HepG2 (cell line): ENCODE data around the gene MTRF1. TPM values are rescaled to one million over a fixed set of nuclear protein-coding genes. Genes with fewer than 3 reads are reported as not detected.
A peak's percentile ranks its signal among the peaks of the same experiment; 100 is the strongest.

Experiments
- EHMT2 ChIP-seq: fragments of 200-600 bp; sonication (generic); IDR thresholded peaks from 2 replicates; pipeline ENCODE4 v1.7.0; 2017; ENCODE audit warnings: antibody characterized with exemption, low read depth, low read length, borderline replicate concordance
- KDM6A ChIP-seq: IDR thresholded peaks from 2 replicates; pipeline ENCODE4 v1.6.1; 2016; ENCODE audit warnings: low read depth
- MLX ChIP-seq: IDR thresholded peaks from 2 replicates; pipeline ENCODE4 v1.6.1; 2016
- NRL ChIP-seq: sonication (generic); formaldehyde crosslinking; IDR thresholded peaks from 2 replicates; pipeline ENCODE4 v1.5.0; 2020; ENCODE audit warnings: missing genetic modification reagents, mild to moderate bottlenecking, moderate library complexity, borderline replicate concordance
- SP2 ChIP-seq: sonication (generic); formaldehyde crosslinking; IDR thresholded peaks from 2 replicates; pipeline ENCODE4 v1.5.1; 2020; ENCODE audit warnings: mild to moderate bottlenecking, missing genetic modification reagents
- SRY ChIP-seq: sonication (generic); formaldehyde crosslinking; IDR thresholded peaks from 2 replicates; pipeline ENCODE4 v1.8.0; 2022; ENCODE audit warnings: mild to moderate bottlenecking, missing genetic modification reagents
- TOE1 ChIP-seq: sonication (generic); formaldehyde crosslinking; IDR thresholded peaks from 2 replicates; pipeline ENCODE4 v1.4.0; 2020; ENCODE audit warnings: mild to moderate bottlenecking, missing genetic modification reagents
- U2AF2 ChIP-seq: fragments of 200-400 bp; formaldehyde crosslinking; IDR thresholded peaks from 2 replicates; pipeline ENCODE4 v1.6.1; 2017; ENCODE audit warnings: low read depth, mild to moderate bottlenecking, low read length
- YEATS4 ChIP-seq: sonication (generic); formaldehyde crosslinking; IDR thresholded peaks from 2 replicates; pipeline ENCODE4 v1.4.0; 2020; ENCODE audit warnings: missing genetic modification reagents, borderline replicate concordance
- ZFP36L2 ChIP-seq: sonication (generic); formaldehyde crosslinking; IDR thresholded peaks from 2 replicates; pipeline ENCODE4 v1.4.0; 2020; ENCODE audit warnings: missing genetic modification reagents
- ZNF282 ChIP-seq: fragments of 450-650 bp; IDR thresholded peaks from 2 replicates; pipeline ENCODE4 v1.6.1; 2018; ENCODE audit not compliant: partially characterized antibody
- ZNF720 ChIP-seq: sonication (generic); formaldehyde crosslinking; IDR thresholded peaks from 2 replicates; pipeline ENCODE4 v1.4.0; 2020; ENCODE audit warnings: missing genetic modification reagents
- ZNF768 ChIP-seq: sonication (generic); formaldehyde crosslinking; IDR thresholded peaks from 2 replicates; pipeline ENCODE4 v1.4.0; 2020; ENCODE audit warnings: missing genetic modification reagents
- polyA plus RNA-seq, 8 experiments: library from polyadenylated mRNA; depleted of rRNA in 3 of 8; stranded (reverse) in 7 of 8; unstranded in 1 of 8; fragments of >200 nt; fragmentation: Illumina TruSeq in 4 of 8; extraction: Trizol in 4 of 8; gene quantifications; 2 replicates each; pipeline versions ENCODE4 v1.2.1 to v1.2.3, GENCODE V29; 2011 to 2016; ENCODE audit warnings: low read depth in 4 of 8, missing spikeins in 1 of 8, mixed read lengths in 1 of 8; ENCODE audit not compliant: insufficient read depth in 1 of 8
- total RNA-seq, 5 experiments: library from RNA; depleted of rRNA; stranded (reverse); fragments of >200 nt; fragmentation: Illumina TruSeq; extraction: Trizol; gene quantifications; 2 replicates each; pipeline ENCODE4 v1.2.3, GENCODE V29; 2016; ENCODE audit warnings: low read depth in 1 of 5
- TF ChIP-seq, protein P1 (sequence below): sonication (generic); formaldehyde crosslinking; conservative IDR thresholded peaks from 2 replicates; pipeline ENCODE4 v1.5.0; 2020; ENCODE audit warnings: missing genetic modification reagents
- TF ChIP-seq, protein P2 (sequence below): fragments of 450-650 bp; IDR thresholded peaks from 2 replicates; pipeline ENCODE4 v1.6.1; 2017
- TF ChIP-seq, protein P3 (sequence below): sonication (generic); formaldehyde crosslinking; IDR thresholded peaks from 2 replicates; pipeline ENCODE4 v1.8.1; 2023; ENCODE audit warnings: missing genetic modification reagents, inconsistent platforms, borderline replicate concordance
- TF ChIP-seq, protein P4 (sequence below): sonication (generic); formaldehyde crosslinking; IDR thresholded peaks from 2 replicates; pipeline ENCODE4 v1.4.0; 2020; ENCODE audit warnings: missing genetic modification reagents
- TF ChIP-seq, protein P5 (sequence below): sonication (generic); formaldehyde crosslinking; IDR thresholded peaks from 2 replicates; pipeline ENCODE4 v1.4.0; 2020; ENCODE audit warnings: missing genetic modification reagents, mild to moderate bottlenecking, borderline replicate concordance
- TF ChIP-seq, protein P6 (sequence below): sonication (generic); formaldehyde crosslinking; IDR thresholded peaks from 2 replicates; pipeline ENCODE4 v1.5.0; 2020; ENCODE audit warnings: mild to moderate bottlenecking, missing genetic modification reagents

MTRF1 gene
- total and polyA plus RNA-seq, 2 of the 13 experiments (the other 11 are each of a cell fraction or from before 2014, with no cell fraction given): 21.6 to 27.2 TPM

- TF ChIP-seq, protein P1, sequence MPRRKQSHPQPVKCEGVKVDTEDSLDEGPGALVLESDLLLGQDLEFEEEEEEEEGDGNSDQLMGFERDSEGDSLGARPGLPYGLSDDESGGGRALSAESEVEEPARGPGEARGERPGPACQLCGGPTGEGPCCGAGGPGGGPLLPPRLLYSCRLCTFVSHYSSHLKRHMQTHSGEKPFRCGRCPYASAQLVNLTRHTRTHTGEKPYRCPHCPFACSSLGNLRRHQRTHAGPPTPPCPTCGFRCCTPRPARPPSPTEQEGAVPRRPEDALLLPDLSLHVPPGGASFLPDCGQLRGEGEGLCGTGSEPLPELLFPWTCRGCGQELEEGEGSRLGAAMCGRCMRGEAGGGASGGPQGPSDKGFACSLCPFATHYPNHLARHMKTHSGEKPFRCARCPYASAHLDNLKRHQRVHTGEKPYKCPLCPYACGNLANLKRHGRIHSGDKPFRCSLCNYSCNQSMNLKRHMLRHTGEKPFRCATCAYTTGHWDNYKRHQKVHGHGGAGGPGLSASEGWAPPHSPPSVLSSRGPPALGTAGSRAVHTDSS (CRISPR knock-in tag): 0 out of 2 replicates have a peak, but pooled peaks have one; percentile 1
- TF ChIP-seq TOE1 (CRISPR knock-in tag) (no peak), ZNF282 (no peak), ZFP36L2 (CRISPR knock-in tag) (no peak), SRY (peak; percentile 64; the same call in 1 of the 2 replicates), NRL (peak; percentile 17; the same call in 1 of the 2 replicates), MLX (CRISPR knock-in tag) (no peak), YEATS4 (CRISPR knock-in tag) (peak; percentile 56), ZNF768 (CRISPR knock-in tag) (0 out of 2 replicates have a peak, but pooled peaks have one; percentile 12), ZNF720 (CRISPR knock-in tag) (no peak), KDM6A (CRISPR knock-in tag) (no peak), EHMT2 (no peak), SP2 (CRISPR knock-in tag) (0 out of 2 replicates have a peak, but pooled peaks have one; percentile 25), U2AF2 (no peak)
- TF ChIP-seq, protein P2, sequence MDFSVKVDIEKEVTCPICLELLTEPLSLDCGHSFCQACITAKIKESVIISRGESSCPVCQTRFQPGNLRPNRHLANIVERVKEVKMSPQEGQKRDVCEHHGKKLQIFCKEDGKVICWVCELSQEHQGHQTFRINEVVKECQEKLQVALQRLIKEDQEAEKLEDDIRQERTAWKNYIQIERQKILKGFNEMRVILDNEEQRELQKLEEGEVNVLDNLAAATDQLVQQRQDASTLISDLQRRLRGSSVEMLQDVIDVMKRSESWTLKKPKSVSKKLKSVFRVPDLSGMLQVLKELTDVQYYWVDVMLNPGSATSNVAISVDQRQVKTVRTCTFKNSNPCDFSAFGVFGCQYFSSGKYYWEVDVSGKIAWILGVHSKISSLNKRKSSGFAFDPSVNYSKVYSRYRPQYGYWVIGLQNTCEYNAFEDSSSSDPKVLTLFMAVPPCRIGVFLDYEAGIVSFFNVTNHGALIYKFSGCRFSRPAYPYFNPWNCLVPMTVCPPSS: no peak
- TF ChIP-seq, protein P3, sequence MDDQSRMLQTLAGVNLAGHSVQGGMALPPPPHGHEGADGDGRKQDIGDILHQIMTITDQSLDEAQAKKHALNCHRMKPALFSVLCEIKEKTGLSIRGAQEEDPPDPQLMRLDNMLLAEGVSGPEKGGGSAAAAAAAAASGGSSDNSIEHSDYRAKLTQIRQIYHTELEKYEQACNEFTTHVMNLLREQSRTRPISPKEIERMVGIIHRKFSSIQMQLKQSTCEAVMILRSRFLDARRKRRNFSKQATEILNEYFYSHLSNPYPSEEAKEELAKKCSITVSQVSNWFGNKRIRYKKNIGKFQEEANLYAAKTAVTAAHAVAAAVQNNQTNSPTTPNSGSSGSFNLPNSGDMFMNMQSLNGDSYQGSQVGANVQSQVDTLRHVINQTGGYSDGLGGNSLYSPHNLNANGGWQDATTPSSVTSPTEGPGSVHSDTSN (CRISPR knock-in tag): no peak
- TF ChIP-seq, protein P4, sequence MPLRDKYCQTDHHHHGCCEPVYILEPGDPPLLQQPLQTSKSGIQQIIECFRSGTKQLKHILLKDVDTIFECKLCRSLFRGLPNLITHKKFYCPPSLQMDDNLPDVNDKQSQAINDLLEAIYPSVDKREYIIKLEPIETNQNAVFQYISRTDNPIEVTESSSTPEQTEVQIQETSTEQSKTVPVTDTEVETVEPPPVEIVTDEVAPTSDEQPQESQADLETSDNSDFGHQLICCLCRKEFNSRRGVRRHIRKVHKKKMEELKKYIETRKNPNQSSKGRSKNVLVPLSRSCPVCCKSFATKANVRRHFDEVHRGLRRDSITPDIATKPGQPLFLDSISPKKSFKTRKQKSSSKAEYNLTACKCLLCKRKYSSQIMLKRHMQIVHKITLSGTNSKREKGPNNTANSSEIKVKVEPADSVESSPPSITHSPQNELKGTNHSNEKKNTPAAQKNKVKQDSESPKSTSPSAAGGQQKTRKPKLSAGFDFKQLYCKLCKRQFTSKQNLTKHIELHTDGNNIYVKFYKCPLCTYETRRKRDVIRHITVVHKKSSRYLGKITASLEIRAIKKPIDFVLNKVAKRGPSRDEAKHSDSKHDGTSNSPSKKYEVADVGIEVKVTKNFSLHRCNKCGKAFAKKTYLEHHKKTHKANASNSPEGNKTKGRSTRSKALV (CRISPR knock-in tag): 0 out of 2 replicates have a peak, but pooled peaks have one; percentile 50
- TF ChIP-seq, protein P5, sequence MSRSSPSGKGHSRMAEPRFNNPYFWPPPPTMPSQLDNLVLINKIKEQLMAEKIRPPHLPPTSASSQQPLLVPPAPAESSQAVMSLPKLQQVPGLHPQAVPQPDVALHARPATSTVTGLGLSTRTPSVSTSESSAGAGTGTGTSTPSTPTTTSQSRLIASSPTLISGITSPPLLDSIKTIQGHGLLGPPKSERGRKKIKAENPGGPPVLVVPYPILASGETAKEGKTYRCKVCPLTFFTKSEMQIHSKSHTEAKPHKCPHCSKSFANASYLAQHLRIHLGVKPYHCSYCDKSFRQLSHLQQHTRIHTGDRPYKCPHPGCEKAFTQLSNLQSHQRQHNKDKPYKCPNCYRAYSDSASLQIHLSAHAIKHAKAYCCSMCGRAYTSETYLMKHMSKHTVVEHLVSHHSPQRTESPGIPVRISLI: no peak
- TF ChIP-seq, protein P6, sequence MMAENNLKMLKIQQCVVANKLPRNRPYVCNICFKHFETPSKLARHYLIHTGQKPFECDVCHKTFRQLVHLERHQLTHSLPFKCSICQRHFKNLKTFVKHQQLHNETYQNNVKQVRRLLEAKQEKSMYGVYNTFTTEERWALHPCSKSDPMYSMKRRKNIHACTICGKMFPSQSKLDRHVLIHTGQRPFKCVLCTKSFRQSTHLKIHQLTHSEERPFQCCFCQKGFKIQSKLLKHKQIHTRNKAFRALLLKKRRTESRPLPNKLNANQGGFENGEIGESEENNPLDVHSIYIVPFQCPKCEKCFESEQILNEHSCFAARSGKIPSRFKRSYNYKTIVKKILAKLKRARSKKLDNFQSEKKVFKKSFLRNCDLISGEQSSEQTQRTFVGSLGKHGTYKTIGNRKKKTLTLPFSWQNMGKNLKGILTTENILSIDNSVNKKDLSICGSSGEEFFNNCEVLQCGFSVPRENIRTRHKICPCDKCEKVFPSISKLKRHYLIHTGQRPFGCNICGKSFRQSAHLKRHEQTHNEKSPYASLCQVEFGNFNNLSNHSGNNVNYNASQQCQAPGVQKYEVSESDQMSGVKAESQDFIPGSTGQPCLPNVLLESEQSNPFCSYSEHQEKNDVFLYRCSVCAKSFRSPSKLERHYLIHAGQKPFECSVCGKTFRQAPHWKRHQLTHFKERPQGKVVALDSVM (CRISPR knock-in tag): peak; percentile 75
Observed at GRCh38 chr13:41311406-41312175, 48.2 kb upstream of the MTRF1 start (continued).
